PC-9 (cell line): ENCODE measurements around the gene DUSP21. TPM values are rescaled to one million over a fixed set of nuclear protein-coding genes. Genes with fewer than 3 reads are reported as not detected.
"Not testable (repeated sequence)": the region's sequence is repeated elsewhere in the genome, so short reads cannot be mapped to it uniquely, and the experiment has no call there.

Experiments used
- BruUV-seq: library from RNA; stranded (reverse); fragments of 400-500 nt; replicated peaks from 2 replicates; lab custom pipeline; 2021; lab: Mats Ljungman, UMichigan
- CTCF ChIA-PET: fragments of 300-600 bp; sonication (Branson Sonifier 250); formaldehyde crosslinking; loops from one replicate; lab custom pipeline; 2022; ENCODE audit warnings: antibody characterized with exemption; lab: Charles Lee
- POLR2A ChIA-PET: fragments of 300-600 bp; sonication (Branson Sonifier 250); formaldehyde crosslinking; loops from one replicate; lab custom pipeline; 2022; ENCODE audit warnings: antibody characterized with exemption; ENCODE audit not compliant: unreplicated experiment; lab: Charles Lee
- DNase-seq, 2 experiments: peaks; one replicate each; pipeline versions ENCODE4 v3.0.0 to v3.0.0-alpha.2; 2015 to 2022; ENCODE audit warnings: mixed read lengths in 1 of 2
- H2AFZ ChIP-seq: fragments of 200-600 bp; sonication (generic); 2 replicates; pipeline ENCODE4 v1.8.1; 2017; ENCODE audit warnings: antibody characterized with exemption
- H3F3A ChIP-seq: fragments of 200-600 bp; sonication (generic); 2 replicates; pipeline ENCODE4 v1.8.1; 2017; ENCODE audit warnings: antibody characterized with exemption, mild to moderate bottlenecking, low read depth; ENCODE audit not compliant: insufficient read depth
- H3K27ac ChIP-seq: fragments of 200-600 bp; sonication (generic); 2 replicates; pipeline ENCODE4 v1.6.1; 2016; ENCODE audit warnings: mixed run types
- H3K27me3 ChIP-seq: fragments of 200-600 bp; sonication (generic); 2 replicates; pipeline ENCODE4 v1.6.1; 2016; ENCODE audit warnings: low read depth, mixed run types; ENCODE audit not compliant: insufficient read depth
- H3K36me3 ChIP-seq: fragments of 200-600 bp; sonication (generic); 2 replicates; pipeline ENCODE4 v1.6.1; 2016; ENCODE audit warnings: low read depth, mixed run types
- H3K4me1 ChIP-seq: fragments of 200-600 bp; sonication (generic); replicated peaks from 2 replicates; pipeline ENCODE4 v1.6.1; 2016; ENCODE audit warnings: mixed run types; ENCODE audit not compliant: insufficient read depth
- H3K4me2 ChIP-seq: fragments of 200-600 bp; sonication (generic); 2 replicates; pipeline ENCODE4 v1.6.1; 2017; ENCODE audit warnings: mixed run types
- H3K4me3 ChIP-seq: fragments of 200-600 bp; sonication (generic); 2 replicates; pipeline ENCODE4 v1.6.1; 2016; ENCODE audit warnings: mixed run types
- H3K79me2 ChIP-seq: fragments of 200-600 bp; sonication (generic); 2 replicates; pipeline ENCODE4 v1.6.1; 2017; ENCODE audit warnings: low read depth, mixed run types
- H3K9me2 ChIP-seq: fragments of 200-600 bp; sonication (generic); 2 replicates; pipeline ENCODE4 v1.8.1; 2017; ENCODE audit warnings: mild to moderate bottlenecking; ENCODE audit not compliant: insufficient read depth
- H3K9me3 ChIP-seq: fragments of 200-600 bp; sonication (generic); 2 replicates; pipeline ENCODE4 v1.8.1; 2016; ENCODE audit warnings: low read depth; ENCODE audit not compliant: insufficient read depth
- H4K20me1 ChIP-seq: fragments of 200-600 bp; sonication (generic); 2 replicates; pipeline ENCODE4 v1.8.1; 2017; ENCODE audit not compliant: insufficient read depth
- EZH2 ChIP-seq: fragments of 200-600 bp; sonication (generic); IDR thresholded peaks from 2 replicates; pipeline ENCODE4 v1.8.0; 2017; ENCODE audit warnings: antibody characterized with exemption, low read depth
- intact Hi-C: fragments of 100-400 bp; cut with micrococcal nuclease; formaldehyde crosslinking; loops from one replicate; pipeline ENCODE4 v1.10.0; 2022; ENCODE audit not compliant: unreplicated experiment
- total RNA-seq: library from RNA; stranded (reverse); gene quantifications from 2 replicates; pipeline ENCODE4 v1.2.3, GENCODE V29; 2021
- TF ChIP-seq, protein P1 (sequence below): fragments of 200-600 bp; sonication (generic); conservative IDR thresholded peaks from 2 replicates; pipeline ENCODE4 v1.6.1; 2017; ENCODE audit warnings: mixed run types, antibody characterized with exemption, mild to moderate bottlenecking, moderate library complexity

DUSP21 gene
- total RNA-seq, 1 experiment from 2014 or later, result not detected

- peak overlapping the region; percentile 74 for H3K27ac ChIP-seq
- CTCF ChIA-PET, result no interaction called here
- H4K20me1 ChIP-seq, result no peaks in the 10 kb centered on the region
- no peak for TF ChIP-seq EZH2
- TF ChIP-seq, protein P1, sequence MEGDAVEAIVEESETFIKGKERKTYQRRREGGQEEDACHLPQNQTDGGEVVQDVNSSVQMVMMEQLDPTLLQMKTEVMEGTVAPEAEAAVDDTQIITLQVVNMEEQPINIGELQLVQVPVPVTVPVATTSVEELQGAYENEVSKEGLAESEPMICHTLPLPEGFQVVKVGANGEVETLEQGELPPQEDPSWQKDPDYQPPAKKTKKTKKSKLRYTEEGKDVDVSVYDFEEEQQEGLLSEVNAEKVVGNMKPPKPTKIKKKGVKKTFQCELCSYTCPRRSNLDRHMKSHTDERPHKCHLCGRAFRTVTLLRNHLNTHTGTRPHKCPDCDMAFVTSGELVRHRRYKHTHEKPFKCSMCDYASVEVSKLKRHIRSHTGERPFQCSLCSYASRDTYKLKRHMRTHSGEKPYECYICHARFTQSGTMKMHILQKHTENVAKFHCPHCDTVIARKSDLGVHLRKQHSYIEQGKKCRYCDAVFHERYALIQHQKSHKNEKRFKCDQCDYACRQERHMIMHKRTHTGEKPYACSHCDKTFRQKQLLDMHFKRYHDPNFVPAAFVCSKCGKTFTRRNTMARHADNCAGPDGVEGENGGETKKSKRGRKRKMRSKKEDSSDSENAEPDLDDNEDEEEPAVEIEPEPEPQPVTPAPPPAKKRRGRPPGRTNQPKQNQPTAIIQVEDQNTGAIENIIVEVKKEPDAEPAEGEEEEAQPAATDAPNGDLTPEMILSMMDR, result no peak
- POLR2A ChIA-PET, result no interaction called here
- H3K9me2 ChIP-seq, result no peaks in the 10 kb centered on the region
- peak in 1 of 2 experiments; percentile 64 for DNase-seq
- no peaks in the 10 kb centered on the region for H3K36me3 ChIP-seq
- no peak overlapping the region for H3K4me3 ChIP-seq
- no peaks in the 10 kb centered on the region for H3K79me2 ChIP-seq
- H3K4me2 ChIP-seq, result no peak overlapping the region
- intact Hi-C loops, result no loop called here
- H3K27me3 ChIP-seq, result no peaks in the 10 kb centered on the region
- no peaks in the 10 kb centered on the region for H3F3A ChIP-seq
- no peaks in the 10 kb centered on the region; the same call in 1 of the 2 replicates for H3K4me1 ChIP-seq
- H2AFZ ChIP-seq, result no peak overlapping the region
- H3K9me3 ChIP-seq, result no peaks in the 10 kb centered on the region
- BruUV-seq, result no TSS peak
Measured at GRCh38 chrX:44842550-44843317, 1.1 kb upstream of the DUSP21 start.

GRCh38 chrX:44843318-44843702 is 511 bp upstream of the DUSP21 start:
- Histone ChIP-seq H2AFZ (no peak overlapping the region), H3K79me2 (no peaks in the 10 kb centered on the region), H3K9me3 (no peaks in the 10 kb centered on the region), H3K4me2 (no peak overlapping the region), H3K27ac (peak overlapping the region; percentile 74), H3K9me2 (no peaks in the 10 kb centered on the region), H4K20me1 (no peaks in the 10 kb centered on the region), H3K36me3 (no peaks in the 10 kb centered on the region), H3K4me3 (no peak overlapping the region), H3K4me1 (no peaks in the 10 kb centered on the region; the same call in 1 of the 2 replicates), H3F3A (no peaks in the 10 kb centered on the region), H3K27me3 (no peaks in the 10 kb centered on the region)
- no TSS peak for BruUV-seq
- peak in 1 of 2 experiments; percentile 59 for DNase-seq
- intact Hi-C loops, result no loop called here
- CTCF ChIA-PET, result no interaction called here
- no peak for TF ChIP-seq EZH2
- TF ChIP-seq, protein P1, result no peak
- POLR2A ChIA-PET, result no interaction called here

DNA sequence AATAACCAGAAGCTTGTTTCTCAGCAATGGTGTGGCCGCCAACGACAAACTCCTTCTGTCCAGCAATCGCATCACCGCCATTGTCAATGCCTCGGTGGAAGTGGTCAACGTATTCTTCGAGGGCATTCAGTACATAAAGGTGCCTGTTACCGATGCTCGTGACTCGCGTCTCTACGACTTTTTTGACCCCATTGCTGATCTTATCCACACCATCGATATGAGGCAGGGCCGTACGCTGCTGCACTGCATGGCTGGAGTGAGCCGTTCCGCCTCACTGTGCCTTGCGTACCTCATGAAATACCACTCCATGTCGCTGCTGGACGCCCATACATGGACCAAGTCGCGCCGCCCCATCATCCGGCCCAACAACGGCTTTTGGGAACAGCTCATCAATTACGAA is 383 bp downstream of the DUSP21 start:
- CTCF ChIA-PET, result no interaction called here
- intact Hi-C loops, result no loop called here

DNA sequence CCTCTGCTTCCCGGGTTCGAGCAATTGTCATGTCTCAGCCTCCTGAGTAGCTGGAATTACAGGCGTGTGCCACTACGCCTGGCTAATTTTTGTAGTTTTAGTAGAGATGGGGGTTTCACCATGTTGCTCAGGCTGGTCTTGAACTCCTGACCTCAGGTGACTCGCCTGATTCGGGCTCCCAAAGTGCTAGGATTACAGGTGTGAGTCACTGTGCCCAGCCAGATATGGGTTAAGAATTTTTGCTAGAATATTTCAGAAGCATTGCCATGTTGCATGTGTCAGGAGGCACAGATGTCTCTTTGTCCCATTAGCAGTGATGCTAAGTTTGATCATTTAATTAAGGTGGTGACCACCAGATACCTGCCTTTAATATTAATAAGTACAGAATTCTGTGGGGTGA is 7.1 kb downstream of the DUSP21 start:
- CTCF ChIA-PET, result interaction anchor here (0.5 kb wide), 1 partner anchor 243 kb away, joined by 3 read pairs; no protein-coding TSS in a partner anchor
- H3K9me3 ChIP-seq, H3K9me2 ChIP-seq, H3K27ac ChIP-seq, H3K4me1 ChIP-seq, intact Hi-C loops, H4K20me1 ChIP-seq, H3K79me2 ChIP-seq, H3K4me2 ChIP-seq, BruUV-seq, POLR2A ChIA-PET, H3K4me3 ChIP-seq, H3F3A ChIP-seq, H3K36me3 ChIP-seq, H3K27me3 ChIP-seq, H2AFZ ChIP-seq: not testable (repeated sequence)
- peak in 1 of 2 experiments; percentile 35 for DNase-seq

More for the DNA sequence above, 383 bp downstream of the DUSP21 start:
- Histone ChIP-seq H3K9me2 (no peaks in the 10 kb centered on the region), H3K4me3 (no peak overlapping the region), H3K27ac (no peak overlapping the region), H3K36me3 (no peaks in the 10 kb centered on the region), H3K9me3 (no peaks in the 10 kb centered on the region), H3K27me3 (no peaks in the 10 kb centered on the region), H4K20me1 (no peaks in the 10 kb centered on the region), H3K4me2 (no peak overlapping the region), H3F3A (no peaks in the 10 kb centered on the region), H3K4me1 (no peaks in the 10 kb centered on the region; the same call in 1 of the 2 replicates), H3K79me2 (no peaks in the 10 kb centered on the region), H2AFZ (no peak overlapping the region)
- POLR2A ChIA-PET, result no interaction called here
- no peak for DNase-seq
- TF ChIP-seq EZH2, result no peak
- BruUV-seq, result no TSS peak
